GM18868 (cell line): Measurements from ENCODE around the gene SLN.
"Not testable (repeated sequence)": the region's sequence is repeated elsewhere in the genome, so short reads cannot be mapped to it uniquely, and the experiment has no call there.

Experiments used
- ATAC-seq: cut with Tn5 transposase; IDR thresholded peaks from one replicate; pipeline ENCODE4 v1.9.1; 2021; ENCODE audit warnings: mild to moderate bottlenecking, moderate library complexity; ENCODE audit not compliant: unreplicated experiment

The SLN gene

GRCh38 chr11:107711861-107712755 is at the start of gene SLN:
Gene SLN, minus strand, starts transcription at chr11:107712056.
- ATAC-seq: no peak

DNA sequence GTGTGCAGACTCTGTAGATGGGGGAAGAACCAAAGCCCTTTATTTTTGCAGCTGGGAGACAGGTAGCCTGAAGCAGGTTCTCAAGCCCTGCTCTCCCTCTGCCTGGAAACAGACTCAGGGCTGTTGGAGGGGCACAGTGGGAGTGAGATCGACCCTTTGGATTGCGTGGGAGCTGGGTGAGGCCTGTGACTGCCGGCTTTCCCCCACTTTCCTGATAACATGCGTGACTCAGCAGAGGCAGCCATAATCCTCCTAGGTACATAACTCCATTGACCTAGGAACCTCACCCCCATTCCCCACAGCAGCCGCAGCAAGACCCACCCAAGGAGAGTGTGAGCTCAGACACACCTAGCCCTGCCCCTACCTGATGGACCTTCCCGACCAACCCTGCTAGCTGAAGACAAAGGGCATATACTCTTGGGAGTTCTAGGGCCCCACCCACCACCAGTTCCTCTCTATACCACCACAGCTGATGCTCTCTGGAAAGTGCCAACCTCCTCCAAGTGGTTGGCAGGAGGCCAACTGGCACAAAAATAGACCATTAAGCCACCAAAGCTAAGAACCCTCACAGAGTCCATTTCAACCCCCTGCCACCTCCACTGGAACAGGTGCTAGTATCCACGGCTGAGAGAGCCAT is 47.0 kb upstream of the SLN start:
- ATAC-seq: not testable (repeated sequence)

DNA sequence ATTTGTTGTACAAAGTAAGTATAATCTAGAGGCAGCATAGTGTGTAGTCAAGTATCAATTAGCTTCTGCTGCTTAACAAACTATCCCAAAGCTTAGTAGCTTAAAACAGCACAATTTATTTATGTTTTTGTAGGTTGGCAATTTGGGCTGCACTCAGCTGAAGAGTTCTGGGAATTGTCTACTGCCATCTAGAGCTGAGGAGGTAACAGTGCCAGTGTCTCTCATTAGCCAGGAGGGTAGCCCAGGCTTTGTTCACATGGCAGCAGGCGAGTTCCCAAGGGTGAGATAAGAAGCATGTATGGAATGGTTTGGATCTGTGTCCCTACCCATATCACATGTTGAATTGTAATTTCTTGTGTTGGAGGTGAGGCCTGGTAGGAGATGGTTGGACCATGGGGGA is 45.8 kb upstream of the SLN start:
- no peak for ATAC-seq

DNA sequence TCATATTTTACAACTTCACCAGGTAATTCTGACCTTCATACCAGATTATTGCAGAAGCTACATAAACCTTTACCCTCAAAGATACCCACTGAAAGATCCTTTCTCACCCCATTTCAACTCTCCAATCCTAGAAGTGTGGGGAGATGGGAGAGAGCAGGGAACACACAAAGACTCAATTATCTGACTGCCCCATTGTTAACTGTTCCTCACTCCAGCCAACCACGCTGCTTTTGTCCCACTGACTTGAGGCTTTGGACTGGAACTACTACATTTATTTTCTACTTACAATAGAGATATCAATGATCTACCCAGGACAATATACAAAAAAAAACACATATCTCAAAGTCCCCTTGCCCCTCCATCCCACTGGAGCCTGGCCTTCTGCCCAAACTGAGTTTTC is 44.7 kb upstream of the SLN start:
- ATAC-seq: no peak

DNA sequence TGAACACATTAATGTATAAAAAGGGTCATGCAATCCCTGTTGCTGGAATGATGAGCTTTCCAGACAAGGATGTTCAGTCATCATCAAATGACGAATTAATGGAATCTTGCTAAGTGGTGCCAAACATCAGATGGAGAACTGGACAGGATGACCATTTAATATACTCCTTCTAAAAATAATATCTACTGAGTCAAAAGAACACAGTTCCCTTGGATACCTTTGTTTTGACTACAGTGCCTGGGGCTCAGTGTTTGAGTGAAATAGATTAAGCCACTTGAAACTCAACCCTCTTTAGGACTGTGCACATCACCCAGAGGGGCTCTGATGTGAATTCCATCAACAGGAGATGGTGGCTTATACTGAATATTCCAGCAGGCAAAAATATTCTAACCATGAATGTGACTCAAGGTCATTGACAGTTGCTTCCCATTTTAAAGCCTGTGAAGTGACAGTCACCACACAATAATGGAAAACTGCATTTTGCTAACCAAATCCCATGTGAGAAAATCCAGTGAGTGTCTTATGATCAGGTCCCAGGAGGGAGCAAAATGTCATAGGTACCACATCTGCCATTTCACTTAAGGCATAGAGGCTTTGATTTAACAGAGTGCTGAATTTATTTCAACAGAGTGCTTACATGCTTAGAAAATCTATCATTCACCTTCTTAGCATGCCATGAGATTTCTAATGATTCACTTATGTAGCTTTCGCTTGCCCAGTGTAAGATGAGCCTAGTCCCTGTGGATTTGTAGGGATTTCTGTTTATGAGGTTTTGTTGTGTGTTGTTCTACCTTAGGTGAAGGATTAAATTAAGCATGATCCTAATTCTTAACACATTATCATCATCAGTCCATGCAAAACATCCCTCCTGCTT is 41.3 kb upstream of the SLN start:
- ATAC-seq: no peak

DNA sequence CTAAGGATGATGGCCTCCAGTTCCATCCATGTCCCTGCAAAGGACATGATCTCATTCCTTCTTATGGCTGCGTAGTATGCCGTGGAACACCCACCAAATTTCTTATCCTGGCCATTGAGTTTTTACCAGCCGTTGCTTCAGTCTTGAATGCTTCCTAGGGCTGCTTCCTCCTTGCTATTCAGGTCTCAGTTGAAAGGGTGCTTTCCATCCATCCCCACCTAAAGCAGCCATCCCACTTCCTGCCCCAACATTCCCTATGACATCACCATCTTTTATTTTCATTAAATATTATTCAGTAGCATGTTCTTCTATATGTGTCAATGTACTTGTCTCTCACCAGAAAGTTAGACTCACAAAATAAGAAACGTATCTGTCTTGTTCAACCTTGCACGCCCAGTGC is 40.7 kb upstream of the SLN start:
- no peak for ATAC-seq

DNA sequence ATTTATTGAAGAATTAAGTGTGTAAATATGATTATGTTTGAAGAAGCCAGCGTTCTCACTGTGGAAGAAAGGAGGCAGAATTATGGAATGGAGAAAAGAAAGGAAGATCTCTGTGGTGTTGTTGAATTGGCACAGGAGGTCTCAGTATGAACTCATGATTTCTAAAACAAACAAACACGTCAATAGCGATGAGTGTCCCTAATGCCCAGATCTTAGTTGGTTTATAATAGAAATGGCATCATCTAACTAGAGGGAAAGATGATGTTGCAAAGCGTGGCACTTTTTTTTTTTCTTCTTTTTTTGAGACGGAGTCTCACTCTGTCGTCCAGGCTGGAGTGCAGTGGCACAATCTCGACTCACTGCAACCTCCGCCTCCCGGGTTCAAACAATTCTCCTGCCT is 39.2 kb upstream of the SLN start:
- ATAC-seq: no peak

DNA sequence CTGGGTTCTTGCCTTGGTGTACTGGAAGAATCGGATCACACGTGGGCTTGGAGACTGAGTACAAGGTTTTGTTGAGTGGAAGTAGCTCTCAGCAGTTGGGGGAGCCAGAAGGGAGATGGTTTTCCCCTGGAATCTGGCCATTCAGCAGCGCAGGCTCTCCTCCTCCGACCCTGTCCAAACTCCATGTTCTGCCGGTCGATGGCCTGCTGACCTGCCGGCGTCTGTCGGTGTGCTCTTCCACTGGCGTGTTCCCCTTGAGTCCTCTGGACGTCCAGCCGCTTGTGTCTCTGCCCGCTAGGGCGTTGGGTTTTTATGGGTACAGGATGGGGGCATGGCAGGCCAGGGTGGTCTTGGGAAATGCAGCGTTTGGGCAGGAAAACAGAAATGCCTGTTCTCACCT is 38.5 kb upstream of the SLN start:
- no peak for ATAC-seq

- ATAC-seq: no peak
These were observed 35.8 kb upstream of the SLN start for GRCh38 chr11:107747622-107748021.

DNA sequence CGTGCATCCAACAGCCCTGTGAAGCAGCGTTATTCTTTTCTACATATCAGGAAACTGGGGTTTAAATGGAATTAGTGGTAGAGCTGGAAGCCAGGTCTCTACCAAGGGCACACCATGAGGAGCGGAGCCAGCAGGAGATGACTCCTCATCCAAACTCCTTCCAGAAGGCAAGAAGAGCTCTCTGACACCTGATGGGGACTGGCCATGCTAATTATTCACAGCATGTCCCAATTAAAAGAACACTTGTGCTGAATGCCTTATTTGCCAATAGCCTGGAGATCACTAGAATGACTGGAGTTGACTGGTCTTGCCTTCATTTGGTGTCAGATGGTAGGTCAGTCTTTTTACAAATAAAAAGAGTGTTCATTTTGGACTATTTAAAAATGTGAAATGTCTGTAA is 32.9 kb upstream of the SLN start:
- ATAC-seq: no peak

- ATAC-seq: no peak
These were observed 31.3 kb upstream of the SLN start for GRCh38 chr11:107743191-107743590.

DNA sequence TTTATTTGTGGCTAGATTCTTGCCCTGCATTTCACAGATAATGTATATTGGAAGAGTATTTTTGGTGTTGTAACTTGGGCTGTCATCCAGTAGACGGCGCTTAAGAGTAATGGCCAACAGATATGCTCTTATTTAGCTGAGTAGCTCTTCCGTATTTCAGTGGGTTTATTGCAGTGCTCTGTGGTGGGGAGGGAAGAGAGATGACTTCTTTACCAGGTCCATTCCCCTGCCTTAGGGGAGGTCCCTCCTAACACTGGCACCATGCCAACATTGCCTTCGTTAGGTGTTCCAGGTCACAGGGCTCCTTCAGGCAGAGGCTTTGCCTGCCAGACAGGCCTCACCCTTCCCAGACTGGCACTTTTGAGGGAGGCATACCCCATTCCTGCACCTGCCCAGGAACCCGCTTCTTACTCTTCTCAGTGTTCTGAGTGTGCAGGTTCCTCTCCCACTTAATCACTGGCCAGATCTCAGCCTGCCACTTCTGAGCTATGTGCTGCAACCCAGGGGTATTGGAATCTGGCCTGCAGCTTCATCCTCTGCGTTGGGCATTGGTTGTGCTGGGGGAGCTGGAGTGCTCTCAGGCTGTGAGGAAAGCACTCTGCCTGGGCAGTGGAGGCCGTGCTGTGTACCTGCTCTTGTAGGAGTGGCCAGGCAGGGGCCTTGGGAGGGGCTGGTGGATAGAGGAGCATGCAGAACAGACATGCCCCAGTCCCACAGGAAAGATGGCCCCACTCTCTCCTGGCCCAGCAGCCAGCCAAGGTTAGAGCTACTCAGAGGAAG is 29.4 kb upstream of the SLN start:
- peak; percentile 95 for ATAC-seq

GRCh38 chr11:107740271-107740670 is 28.4 kb upstream of the SLN start:
- ATAC-seq: no peak

GRCh38 chr11:107736546-107736945 is 24.7 kb upstream of the SLN start:
- no peak for ATAC-seq

DNA sequence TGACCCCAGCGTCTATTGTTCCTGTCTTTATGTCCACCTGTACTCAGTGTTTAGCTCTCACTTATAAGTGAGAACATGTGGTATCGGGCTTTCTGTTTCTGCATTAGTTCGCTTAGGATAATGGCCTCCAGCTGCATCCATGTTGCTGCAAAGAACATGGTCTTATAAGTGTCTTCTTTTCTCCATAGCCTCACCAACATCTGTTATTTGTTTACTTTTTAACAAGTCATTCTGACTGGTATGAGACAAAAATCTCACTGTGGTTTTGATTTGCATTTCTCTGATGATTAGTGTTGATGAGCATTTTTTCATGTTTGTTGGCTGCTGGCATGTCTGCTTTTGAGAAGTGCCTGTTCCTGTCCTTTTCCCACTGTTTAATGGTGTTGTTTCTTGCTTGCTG is 21.7 kb upstream of the SLN start:
- no peak for ATAC-seq

DNA sequence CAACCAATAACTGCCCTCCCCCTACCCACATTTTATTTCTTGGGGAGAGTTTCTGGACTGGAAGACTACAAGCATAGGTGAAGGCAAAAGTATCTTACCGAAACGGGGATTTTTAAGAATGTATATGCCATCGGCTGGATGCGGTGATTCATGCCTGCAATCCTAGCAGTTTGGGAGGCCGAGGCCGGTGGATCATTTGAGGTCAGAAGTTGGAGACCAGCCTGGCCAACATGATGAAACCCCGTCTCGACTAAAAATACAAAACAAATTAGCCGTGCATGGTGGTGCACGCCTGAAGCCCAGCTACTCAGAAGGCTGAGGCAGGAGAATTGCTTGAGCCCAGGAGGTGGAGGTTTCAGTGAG is 20.8 kb upstream of the SLN start:
- ATAC-seq: peak; percentile 36

DNA sequence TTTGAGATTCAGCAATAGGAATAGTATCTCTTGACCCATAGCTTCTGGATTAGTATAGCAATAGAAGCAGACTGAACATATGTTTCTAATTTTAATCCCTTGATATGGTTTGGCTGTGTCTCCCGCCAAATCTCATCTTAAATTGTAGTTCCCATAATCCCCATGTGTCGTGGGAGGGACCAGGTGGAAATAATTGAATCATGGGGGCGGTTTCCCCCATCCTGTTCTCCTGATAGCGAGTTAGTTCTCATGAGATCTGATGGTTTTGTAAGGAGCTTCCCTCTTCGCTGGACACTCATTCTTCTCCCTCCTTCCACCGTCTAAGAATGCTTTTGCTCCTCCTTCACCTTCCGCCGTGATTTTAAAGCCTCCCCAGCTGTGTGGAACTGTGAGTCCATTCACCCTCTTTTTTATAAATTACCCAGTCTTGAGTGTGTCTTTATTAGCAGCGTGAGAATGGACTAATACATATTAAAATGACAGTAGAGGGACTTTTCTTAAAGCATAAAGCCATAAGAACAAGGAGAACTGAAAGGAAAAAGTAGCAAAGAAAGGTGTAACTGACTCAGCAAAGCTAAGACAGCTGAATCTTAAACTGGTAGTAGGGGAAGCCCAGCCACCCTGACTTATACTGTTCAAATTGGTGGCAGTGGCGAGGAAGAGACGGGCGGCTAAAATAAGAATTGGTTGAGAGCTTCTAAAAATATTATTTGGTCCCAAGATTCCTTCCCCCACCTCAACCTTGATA is 20.3 kb upstream of the SLN start:
- ATAC-seq: peak; percentile 96

DNA sequence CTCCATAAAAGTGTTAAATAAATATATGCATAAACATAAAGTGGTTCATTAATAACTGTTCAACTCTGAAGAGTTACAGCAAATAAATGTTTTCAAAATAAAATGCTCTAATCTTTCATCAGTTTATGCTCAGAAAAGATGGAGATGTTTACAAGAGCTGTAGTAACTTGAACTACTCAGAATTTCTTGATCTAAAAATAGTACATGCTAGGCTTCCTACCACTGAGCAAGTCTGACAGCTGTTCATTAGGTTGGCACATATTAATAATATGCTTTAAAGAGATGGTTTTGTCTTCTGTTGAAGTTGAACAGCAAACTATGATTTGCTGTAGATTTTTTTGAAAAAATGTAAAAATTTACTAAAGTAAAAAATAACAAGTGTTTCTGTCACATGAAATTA is 10.8 kb upstream of the SLN start:
- ATAC-seq: no peak

- ATAC-seq: no peak
These were observed 9.4 kb upstream of the SLN start for GRCh38 chr11:107721207-107721606.

DNA sequence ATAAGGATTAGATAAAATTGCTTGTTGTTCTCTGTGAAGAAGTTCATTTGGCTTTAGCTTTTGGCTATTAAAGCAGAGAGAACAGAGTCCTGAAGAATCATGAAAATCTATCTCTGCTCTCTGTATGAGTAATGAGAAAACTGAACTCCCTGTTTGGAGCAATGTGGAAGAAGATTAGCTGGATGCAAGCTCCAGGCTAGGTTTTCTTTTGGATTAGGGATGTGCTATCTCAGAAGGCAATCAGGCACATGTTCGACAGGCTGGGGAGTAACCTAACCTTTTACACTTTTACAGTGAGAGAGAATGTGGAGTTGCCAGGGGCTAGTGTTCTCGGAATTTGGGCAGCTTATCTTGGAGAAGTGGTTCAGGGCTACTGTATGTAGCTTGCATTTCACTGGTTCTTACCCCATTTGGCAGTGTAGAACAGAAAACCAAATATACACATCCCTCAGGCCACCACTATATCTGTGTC is 8.5 kb upstream of the SLN start:
- ATAC-seq: no peak
